HG03442 (cell line): ENCODE measurements around the gene TRAF2.
A peak's percentile ranks its signal among the peaks of the same experiment; 100 is the strongest.

Experiments used
- ATAC-seq: cut with Tn5 transposase; IDR thresholded peaks from one replicate; pipeline ENCODE4 v1.9.1; 2021; ENCODE audit warnings: mild to moderate bottlenecking, moderate library complexity; ENCODE audit not compliant: unreplicated experiment

TRAF2 gene

DNA sequence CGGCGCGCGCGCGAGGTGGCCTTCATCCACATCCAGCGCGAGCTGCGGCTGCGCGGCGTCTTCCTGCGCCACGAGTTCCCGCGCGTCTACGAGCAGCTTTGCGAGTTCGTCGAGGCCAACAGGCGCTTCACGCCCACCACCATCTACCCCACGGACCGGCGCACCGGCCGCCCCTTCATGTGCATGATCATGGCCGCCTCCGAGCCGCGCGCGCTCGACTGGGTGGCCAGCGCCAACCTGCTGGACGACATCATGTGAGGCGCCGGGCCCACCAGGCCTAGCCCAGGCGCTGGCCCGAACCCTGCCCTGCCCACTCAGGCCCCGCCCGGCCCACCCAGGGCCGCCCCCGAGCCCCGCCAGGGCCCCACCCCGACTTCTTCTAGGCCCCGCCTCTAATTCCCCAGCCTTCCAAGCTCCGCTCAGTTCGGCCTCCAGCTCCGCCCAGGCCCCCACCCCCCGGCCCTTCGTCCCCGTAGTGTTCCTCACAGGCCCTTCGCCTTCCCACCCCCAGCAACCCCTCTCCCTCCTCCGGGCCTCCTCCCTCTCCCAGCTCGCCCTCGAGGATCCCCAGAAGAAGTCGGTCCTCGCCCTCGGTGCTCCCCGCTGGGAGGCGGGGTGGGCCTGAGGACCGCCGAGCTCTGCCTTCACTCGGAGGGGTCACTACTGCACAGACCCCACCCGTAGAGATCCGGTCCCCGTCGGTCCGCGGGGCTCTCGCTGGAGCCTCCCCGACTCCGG, 39.1 kb upstream of the TRAF2 start:
- ATAC-seq, result no peak

DNA sequence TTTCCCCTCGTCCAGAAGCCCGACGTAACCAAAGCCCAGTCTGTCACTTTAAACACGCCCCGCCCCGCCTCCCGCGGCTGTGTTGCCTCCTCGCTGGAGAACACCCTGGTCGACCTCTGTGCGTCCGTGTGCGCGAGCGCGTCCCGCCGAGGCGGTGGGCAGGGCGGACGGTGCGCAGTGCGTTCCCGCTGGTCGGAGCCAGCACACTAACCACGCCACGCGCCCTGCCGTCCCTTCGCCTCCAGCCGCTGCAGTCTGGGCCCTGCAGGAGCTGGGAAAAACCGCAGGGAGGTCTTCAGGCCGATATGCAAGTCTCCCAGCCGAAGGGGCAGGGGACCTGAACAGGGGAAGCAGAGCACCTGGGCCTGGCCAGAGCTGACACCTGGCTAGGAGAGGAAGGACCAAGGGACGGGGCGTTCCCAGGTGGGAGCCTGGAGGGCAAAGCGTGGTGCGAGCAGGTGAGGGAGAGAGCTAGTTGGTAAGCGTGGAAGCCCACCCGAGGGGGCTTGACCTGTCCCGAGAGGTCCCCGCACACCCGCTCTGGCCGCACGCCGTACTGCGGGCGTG, 38.4 kb upstream of the TRAF2 start:
- ATAC-seq, result no peak

DNA sequence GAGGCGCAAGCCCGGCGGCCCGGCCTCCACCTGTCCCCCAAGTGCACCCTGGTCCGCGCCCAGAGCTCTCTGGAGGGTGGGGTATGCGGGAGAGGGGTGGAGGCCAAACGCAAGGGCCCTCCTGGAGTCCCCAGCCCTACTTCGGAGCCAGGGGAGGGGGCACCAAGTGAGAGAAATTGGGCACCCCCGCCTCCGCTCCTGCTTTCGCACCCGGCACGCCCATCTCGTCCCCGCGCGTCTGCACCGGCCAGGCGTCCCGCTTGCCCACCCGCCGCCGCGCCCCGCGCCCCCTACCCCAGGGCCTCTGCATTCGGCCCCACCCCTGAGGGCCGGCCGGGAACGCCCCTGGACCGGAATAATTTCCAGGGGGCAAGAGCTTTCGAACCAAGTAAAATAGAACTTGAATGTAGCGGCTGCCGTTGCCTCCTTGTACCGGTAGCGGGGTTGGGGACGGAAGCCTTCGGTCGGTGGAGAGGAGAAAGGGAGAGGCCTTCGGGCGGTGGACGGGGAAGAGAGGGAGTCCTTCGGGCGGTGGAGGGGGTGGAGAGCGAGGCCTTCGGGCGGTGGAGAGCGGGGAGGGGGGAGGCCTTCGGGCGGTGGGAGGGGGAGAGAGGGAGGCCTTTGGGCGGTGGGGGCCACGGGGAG, 37.8 kb upstream of the TRAF2 start:
- no peak for ATAC-seq

DNA sequence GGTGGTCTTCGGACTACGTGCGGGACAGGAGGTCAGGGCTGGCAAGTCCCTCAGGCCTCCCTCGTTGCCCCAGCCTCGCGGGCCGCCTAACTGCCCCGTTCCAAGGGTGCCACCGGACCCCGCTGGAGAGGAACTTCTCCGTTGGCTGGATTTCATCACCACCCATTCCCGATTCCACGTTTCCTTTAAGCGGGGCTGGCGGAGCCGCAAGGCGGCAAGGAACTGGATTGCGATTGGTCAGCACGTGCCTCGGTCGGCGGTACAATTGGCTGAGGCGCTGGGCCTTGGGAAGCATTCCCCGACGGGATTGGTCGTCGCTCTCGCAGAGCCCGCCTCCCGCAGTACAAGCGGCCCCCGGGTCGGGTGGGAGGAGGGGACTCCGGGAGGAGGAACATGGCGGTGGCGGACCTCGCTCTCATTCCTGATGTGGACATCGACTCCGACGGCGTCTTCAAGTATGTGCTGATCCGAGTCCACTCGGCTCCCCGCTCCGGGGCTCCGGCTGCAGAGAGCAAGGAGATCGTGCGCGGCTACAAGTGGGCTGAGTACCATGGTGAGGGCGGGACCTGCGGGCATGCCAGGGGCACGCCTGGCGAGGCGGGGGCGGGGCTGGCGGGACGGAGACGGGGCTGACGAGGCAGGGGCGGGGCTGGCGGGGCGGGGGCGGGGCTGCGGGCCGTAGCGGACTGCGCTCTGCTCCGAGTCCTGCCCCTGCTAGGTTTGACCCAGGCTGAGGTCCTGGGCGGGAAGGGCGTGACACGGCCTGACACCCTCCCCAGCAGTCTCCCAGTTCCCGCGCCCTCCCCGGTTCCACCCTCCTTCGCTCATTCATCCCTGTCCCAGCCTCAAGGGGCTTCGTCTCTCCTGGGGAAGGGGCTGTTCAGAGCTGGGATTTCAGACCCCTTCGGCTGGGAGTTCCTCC, 37.0 kb upstream of the TRAF2 start, which contains the start of gene PHPT1:
TSS of gene PHPT1 (plus strand) at position 372 of the 922 bp plus-strand sequence. CDS start at position 394, 22 bp downstream.
- peak; percentile 76 for ATAC-seq

DNA sequence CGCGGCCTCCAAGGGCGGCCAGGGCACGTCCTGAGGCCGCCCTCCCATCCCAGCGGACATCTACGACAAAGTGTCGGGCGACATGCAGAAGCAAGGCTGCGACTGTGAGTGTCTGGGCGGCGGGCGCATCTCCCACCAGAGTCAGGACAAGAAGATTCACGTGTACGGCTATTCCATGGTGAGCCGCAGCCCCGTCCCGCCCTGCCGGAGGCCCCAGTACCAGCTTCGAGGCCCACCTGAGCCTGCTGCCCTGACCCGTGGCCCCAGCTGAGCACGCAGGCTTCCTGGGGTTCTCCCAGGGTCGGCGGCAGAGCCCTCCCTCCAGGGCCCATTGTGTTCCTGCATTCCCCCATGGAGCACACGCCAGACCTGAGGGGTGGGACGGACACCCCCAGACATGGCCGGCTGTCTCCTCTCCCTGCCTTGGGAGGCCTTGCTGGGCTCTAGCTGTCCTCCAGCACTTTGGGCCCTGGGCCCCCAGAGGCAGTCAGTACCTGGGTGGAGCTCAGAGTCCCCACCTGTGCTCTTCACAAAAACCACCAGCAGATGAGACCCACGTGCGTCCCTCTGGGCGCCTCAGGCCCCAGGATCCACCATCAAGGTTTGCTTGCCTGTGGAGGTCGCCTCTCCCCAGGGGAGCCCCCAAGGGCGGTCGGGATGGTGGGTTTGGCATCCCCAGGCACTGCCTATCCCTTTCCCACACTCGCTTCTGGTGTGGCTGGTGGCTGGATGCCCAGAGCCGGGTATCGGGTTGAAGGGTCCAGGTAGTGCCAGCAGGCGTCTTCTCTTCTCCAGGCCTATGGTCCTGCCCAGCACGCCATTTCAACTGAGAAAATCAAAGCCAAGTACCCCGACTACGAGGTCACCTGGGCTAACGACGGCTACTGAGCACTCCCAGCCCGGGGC, 36.1 kb upstream of the TRAF2 start:
- ATAC-seq, result no peak

DNA sequence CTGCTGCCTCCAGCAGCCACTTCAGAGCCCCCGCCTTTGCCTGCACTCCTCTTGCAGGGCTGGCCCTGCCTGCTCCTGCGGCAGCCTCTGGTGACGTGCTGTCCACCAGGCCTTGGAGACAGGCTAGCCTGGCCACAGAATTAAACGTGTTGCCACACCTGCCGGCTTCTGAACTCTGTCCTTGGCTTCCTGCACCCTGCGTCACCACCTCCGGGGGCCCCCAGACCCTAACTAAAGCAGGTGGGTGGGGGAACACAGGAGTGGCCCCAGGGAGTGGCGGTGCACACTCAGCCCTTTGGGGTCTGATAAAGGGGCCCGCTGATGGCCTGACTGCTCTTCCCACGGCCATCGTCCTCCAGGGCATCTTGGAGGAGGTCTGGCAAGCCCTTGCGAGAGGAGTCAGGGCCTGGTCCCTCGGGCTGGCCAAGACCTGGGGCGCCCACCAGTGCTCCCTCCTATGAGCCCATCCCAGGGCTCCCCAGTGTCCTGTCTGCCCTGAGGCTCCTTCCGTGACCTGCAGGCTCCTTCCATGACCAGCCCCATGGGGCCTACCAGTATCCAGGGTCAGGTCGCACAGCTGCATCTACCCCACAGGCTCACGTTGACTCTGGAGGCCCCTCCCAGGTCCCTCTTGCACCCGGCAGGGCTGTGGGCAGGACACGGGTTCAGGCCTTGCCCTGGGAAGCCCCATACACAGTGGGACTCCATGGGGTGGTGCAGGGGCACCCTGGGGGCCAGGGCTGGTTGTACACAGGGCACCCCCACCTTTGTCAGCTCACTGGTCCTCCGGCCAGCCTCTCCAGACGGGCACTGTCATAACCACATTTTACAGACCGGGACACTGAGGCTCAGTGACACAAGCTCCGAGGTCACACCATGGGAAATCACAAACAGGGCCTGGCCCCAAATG, 35.2 kb upstream of the TRAF2 start:
- ATAC-seq, result no peak

DNA sequence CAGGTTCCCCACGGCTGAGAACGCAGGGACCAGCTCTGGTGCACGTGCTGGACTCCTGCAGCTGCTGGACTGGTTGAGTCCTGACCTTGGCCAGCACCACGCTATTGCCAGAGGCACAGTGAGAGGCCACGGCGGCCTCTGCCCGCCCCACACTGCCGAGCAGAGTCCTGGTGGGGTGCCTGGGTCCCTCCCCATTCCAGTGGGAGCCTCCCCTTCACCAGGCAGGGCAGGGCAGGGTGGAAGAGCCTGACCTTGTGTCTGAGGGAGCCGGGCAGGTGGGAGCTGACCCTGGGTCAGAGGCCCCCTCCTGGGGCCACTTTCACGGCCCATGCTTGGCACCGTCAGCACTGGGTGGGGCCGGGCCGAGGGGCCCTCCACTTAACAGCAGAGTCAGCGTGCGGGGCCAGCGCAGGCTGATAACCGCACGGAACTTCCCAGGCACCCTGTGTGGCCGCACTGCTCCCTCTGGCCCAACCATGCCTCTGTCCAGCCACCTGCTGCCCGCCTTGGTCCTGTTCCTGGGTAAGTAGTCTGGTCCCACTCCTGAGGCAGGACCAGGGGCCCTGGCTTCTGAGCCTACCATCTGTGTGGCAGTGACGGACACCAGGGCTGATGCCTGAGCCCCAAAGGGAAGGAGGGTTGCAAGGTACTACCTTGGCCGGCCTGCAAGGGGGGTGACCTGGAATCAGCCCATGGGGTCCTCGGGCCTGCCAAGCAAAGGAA, 34.2 kb upstream of the TRAF2 start, which contains the start of gene MAMDC4:
TSS of gene MAMDC4 (plus strand) at position 406 of the 723 bp plus-strand sequence. CDS start at position 477, 71 bp downstream.
- no peak for ATAC-seq

DNA sequence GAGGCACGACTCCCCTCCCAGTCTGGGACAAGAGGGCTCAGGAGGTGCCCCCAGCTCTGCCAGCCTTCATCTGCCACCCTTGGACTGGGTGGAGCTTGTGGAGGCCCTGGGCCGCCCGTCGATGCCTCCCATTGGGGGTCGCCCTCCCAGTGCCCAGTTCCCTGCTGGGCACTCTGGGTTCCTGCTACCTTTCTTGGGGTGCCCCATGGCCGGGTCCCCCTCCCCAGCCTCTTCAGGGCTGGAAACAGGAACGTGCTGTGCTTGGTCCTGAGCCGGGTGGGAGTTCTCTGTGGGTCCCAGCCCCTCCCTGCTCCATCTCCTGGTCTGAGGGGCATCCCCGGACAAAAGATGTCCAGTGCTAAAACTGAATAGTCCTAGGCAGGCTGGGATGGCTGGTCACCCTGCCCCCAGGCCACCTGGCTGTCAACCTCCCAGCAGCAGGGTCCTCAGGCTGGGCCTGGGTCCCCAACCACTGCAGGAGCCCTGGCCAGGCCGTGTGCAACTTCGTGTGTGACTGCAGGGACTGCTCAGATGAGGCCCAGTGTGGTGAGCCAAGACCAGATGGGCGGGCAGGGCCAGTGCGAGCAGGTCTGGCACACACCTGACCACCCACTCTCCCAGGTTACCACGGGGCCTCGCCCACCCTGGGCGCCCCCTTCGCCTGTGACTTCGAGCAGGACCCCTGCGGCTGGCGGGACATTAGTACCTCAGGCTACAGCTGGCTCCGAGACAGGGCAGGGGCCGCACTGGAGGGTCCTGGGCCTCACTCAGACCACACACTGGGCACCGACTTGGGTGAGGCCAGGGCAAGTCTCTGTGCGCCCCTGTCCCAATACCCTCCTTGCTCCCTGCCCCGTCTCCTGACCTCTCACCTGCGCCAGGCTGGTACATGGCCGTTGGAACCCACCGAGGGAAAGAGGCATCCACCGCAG, 33.4 kb upstream of the TRAF2 start:
- ATAC-seq, result no peak

DNA sequence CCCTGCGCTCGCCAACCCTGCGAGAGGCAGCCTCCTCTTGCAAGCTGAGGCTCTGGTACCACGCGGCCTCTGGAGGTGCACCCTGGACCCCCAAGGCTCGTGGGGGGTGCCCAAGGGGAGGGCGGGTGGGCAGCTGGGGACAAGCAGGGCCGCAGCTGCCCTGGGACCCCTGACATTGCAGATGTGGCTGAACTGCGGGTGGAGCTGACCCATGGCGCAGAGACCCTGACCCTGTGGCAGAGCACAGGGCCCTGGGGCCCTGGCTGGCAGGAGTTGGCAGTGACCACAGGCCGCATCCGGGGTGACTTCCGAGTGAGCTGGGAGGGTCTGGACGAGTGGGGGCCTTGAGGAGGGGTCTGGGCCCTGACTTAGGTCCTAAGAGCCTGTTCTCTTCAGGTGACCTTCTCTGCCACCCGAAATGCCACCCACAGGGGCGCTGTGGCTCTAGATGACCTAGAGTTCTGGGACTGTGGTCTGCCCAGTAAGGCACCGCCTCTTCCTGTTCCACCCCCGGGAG, 32.7 kb upstream of the TRAF2 start:
- ATAC-seq, result no peak

DNA sequence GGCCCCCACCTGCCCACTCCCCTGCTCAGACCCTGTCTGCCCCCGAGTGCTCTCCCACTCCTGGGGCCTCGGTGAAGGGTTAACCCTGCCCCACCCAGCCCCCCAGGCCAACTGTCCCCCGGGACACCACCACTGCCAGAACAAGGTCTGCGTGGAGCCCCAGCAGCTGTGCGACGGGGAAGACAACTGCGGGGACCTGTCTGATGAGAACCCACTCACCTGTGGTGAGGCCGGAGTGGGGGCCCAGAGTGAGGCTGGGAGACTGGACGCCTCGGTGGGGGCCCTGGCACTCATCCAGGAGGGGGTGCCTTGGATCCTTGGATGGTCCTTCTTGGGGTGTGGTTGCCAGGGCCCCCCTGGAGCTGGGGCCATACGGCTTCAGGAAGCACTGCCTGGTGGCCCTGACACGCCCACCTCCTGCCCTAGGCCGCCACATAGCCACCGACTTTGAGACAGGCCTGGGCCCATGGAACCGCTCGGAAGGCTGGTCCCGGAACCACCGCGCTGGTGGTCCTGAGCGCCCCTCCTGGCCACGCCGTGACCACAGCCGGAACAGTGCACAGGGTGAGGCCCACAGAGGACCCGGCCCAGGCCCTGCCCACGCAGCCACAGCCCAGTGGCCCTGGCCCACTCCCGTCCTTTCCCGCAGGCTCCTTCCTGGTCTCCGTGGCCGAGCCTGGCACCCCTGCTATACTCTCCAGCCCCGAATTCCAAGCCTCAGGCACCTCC, 32.0 kb upstream of the TRAF2 start:
- ATAC-seq, result no peak

DNA sequence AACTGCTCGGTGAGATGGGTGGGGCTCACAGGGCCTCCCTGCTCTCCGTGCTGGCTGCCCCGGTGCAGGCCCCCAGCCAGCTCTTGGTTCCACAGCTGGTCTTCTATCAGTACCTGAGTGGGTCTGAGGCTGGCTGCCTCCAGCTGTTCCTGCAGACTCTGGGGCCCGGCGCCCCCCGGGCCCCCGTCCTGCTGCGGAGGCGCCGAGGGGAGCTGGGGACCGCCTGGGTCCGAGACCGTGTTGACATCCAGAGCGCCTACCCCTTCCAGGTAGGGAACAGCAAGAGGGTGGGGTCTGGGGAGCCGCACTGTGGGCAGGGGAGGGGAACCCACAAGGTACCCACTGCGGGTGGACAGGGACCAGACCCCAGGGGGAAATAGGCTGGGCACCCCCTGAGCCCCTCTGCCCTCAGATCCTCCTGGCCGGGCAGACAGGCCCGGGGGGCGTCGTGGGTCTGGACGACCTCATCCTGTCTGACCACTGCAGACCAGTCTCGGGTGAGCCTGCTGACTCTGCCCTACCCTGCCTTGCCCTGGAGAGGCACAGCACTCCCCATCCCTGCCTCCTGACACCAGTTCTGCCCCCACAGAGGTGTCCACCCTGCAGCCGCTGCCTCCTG, 31.4 kb upstream of the TRAF2 start:
- no peak for ATAC-seq

DNA sequence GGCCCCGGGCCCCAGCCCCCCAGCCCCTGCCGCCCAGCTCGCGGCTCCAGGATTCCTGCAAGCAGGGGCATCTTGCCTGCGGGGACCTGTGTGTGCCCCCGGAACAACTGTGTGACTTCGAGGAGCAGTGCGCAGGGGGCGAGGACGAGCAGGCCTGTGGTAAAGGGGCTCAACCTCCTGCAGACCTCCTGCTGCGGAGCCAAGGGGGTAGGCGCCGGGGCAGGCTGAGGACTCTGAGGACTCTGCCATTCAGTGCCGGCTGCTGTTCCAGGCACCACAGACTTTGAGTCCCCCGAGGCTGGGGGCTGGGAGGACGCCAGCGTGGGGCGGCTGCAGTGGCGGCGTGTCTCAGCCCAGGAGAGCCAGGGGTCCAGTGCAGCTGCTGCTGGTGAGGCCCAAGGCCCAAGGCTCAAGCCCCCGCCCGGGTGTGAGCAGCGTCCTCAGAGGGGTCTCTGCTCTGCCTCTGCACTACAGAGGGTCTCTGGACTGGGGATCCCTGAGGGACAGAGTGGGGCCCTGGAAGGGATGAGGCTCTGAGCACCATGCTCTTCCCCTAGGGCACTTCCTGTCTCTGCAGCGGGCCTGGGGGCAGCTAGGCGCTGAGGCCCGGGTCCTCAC, 30.7 kb upstream of the TRAF2 start:
- no peak for ATAC-seq

DNA sequence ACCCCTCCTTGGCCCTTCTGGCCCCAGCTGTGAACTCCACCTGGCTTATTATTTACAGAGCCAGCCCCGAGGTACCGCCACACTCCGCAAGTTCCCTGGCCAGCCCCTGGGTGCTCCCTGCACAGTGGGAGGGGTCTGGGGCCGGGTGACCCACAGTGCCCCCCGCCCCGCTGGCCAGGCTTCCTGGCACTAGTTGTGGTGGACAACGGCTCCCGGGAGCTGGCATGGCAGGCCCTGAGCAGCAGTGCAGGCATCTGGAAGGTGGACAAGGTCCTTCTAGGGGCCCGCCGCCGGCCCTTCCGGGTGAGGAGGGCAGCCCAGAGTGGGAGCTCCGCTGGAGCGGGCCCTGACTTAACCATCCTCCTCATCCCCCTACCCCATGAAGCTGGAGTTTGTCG, 30.2 kb upstream of the TRAF2 start:
- ATAC-seq, result no peak

DNA sequence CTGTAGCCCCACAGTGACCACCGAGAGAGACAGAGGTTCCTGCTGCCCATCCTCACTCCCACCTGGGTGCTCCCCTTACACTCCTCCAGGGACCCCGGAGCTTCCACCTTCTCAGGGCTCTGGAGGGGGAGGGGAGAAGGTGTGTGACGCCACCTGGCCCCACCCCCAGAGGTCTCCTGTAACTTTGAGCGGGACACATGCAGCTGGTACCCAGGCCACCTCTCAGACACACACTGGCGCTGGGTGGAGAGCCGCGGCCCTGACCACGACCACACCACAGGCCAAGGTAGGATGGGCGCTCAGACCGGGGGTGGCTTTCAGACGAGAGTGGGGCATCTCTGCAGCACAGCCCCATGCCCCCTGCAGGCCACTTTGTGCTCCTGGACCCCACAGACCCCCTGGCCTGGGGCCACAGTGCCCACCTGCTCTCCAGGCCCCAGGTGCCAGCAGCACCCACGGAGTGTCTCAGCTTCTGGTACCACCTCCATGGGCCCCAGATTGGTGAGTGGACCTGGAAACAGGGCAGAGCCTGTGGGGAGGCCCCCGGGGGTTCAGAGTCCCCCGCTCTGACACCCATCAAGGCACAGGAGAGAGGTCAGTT, 29.7 kb upstream of the TRAF2 start:
- ATAC-seq, result no peak

DNA sequence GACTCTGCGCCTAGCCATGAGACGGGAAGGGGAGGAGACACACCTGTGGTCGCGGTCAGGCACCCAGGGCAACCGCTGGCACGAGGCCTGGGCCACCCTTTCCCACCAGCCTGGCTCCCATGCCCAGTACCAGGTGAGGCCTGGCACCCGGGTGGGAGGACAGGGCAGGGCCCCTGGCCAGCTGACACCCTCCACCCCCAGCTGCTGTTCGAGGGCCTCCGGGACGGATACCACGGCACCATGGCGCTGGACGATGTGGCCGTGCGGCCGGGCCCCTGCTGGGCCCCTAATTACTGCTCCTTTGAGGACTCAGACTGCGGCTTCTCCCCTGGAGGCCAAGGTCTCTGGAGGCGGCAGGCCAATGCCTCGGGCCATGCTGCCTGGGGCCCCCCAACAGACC, 29.1 kb upstream of the TRAF2 start:
- ATAC-seq, result no peak
